PFSK-1 (cell line): ENCODE data around the gene PPP2R5C.

ENCODE experiments used
- FOXP2 ChIP-seq: optimal IDR thresholded peaks from 2 replicates; pipeline ENCODE3; 2011; ENCODE audit warnings: borderline replicate concordance, control low read depth, inconsistent platforms; ENCODE audit not compliant: insufficient read depth; ENCODE audit errors: extremely low read length, extremely low read depth
- POLR2AphosphoS5 ChIP-seq: IDR thresholded peaks from 2 replicates; pipeline ENCODE4 v1.6.1; 2012; ENCODE audit warnings: low read depth, mild to moderate bottlenecking, control low read depth, low read length, moderate library complexity
- SIN3A ChIP-seq: IDR thresholded peaks from 2 replicates; pipeline ENCODE4 v1.6.1; 2012; ENCODE audit warnings: mild to moderate bottlenecking, low read length, moderate library complexity, borderline replicate concordance; ENCODE audit not compliant: insufficient read depth
- TAF1 ChIP-seq: IDR thresholded peaks from 2 replicates; pipeline ENCODE4 v1.6.1; 2012; ENCODE audit warnings: low read length, control low read depth, borderline replicate concordance; ENCODE audit not compliant: insufficient read depth
- TF ChIP-seq, protein P1 (sequence below), 2 experiments: IDR thresholded peaks; 2 replicates each; pipeline versions ENCODE4 v1.6.1 to v1.8.0; 2011 to 2012; ENCODE audit warnings: low read depth in 2 of 2, low read length in 2 of 2, control low read depth in 1 of 2, inconsistent platforms in 1 of 2, mild to moderate bottlenecking in 1 of 2, moderate library complexity in 1 of 2; ENCODE audit not compliant: insufficient read depth in 1 of 2

PPP2R5C gene

DNA sequence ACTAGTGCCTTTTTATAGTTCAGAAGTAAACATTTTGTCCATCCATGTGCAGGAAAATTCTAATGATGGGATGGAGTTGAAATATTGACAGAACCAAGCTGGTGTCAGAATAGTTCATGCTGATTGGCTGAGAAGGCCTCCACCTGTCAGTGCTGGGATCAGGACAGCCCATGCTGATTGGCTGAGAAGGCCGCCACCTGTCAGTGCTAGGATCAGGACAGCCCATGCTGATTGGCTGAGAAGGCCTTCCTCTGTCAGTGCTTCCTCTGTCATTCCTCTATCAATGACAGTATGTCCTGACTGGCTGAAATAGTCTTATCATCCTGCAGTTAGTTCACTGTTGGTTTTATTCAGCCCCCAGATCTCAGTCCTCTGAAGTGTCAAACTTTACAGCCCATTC is 95.7 kb downstream of the PPP2R5C start:
- TF ChIP-seq FOXP2 = no peak
- no peak for TF ChIP-seq TAF1
- TF ChIP-seq, protein P1, sequence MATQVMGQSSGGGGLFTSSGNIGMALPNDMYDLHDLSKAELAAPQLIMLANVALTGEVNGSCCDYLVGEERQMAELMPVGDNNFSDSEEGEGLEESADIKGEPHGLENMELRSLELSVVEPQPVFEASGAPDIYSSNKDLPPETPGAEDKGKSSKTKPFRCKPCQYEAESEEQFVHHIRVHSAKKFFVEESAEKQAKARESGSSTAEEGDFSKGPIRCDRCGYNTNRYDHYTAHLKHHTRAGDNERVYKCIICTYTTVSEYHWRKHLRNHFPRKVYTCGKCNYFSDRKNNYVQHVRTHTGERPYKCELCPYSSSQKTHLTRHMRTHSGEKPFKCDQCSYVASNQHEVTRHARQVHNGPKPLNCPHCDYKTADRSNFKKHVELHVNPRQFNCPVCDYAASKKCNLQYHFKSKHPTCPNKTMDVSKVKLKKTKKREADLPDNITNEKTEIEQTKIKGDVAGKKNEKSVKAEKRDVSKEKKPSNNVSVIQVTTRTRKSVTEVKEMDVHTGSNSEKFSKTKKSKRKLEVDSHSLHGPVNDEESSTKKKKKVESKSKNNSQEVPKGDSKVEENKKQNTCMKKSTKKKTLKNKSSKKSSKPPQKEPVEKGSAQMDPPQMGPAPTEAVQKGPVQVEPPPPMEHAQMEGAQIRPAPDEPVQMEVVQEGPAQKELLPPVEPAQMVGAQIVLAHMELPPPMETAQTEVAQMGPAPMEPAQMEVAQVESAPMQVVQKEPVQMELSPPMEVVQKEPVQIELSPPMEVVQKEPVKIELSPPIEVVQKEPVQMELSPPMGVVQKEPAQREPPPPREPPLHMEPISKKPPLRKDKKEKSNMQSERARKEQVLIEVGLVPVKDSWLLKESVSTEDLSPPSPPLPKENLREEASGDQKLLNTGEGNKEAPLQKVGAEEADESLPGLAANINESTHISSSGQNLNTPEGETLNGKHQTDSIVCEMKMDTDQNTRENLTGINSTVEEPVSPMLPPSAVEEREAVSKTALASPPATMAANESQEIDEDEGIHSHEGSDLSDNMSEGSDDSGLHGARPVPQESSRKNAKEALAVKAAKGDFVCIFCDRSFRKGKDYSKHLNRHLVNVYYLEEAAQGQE (IDR thresholded peaks at IDR 0.05; ENCODE audit: insufficient read depth in 1 of 2, low read depth in 2 of 2, low read length in 2 of 2) = no peak
- TF ChIP-seq POLR2AphosphoS5 = no peak
- TF ChIP-seq SIN3A = no peak

DNA sequence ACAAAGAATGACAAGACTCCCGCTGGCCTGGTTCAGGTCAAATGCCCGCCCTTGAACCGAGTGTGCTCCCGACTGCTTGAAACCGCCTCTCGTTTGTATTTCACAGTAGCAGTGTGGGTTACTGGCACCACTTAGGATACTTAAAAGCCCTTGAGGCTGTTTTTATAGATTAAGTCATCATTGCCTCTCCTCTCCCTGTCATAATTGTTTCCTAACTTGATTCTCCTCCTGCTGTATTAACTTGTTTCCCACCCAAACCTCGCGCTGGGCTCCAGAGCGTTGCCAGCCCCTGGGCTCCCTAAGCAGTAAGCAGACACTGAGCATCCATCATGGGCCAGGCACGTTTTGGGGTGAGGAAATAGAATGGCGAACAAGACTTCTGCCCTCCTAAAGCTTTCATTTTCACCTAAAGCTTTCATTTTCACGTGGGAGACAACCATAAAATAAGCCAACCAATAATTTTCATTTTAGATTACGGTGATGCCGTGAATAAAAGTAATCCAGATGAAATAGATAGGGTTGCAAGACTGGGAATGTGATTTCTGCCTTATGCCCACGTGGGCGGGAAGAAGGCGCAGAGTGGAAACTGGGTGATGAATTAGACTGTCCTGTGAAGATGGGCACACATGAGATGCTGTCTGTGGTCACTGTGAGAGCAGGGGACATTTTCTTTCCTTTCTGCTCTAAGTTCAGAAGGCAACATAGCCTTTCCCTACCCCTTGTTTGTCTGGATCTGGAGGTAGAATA is 97.5 kb downstream of the PPP2R5C start:
- TF ChIP-seq TAF1 (no peak), FOXP2 (no peak), SIN3A (no peak), POLR2AphosphoS5 (no peak)
- TF ChIP-seq, protein P1 (IDR thresholded peaks at IDR 0.05; ENCODE audit: insufficient read depth in 1 of 2, low read depth in 2 of 2, low read length in 2 of 2) = no peak

DNA sequence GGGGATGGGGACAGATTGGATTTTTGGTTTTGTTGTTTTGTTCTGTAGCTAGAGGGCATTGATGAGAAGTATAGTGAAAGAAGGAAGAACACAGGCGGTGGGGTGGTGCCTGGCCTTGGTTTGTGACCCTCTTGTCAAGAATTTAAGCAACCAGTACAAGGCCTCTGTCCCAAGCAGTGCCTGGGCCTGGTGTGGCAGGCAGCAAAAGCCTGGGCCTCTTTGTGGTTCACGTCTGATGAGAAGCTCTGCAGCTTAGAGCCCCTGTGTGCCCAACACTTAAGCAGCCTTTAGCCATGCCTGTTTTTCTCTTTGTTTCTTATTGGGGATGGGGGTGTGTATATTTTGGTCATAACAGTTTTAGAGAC is 98.0 kb downstream of the PPP2R5C start:
- no peak for TF ChIP-seq POLR2AphosphoS5
- no peak for TF ChIP-seq FOXP2
- TF ChIP-seq TAF1 = no peak

DNA sequence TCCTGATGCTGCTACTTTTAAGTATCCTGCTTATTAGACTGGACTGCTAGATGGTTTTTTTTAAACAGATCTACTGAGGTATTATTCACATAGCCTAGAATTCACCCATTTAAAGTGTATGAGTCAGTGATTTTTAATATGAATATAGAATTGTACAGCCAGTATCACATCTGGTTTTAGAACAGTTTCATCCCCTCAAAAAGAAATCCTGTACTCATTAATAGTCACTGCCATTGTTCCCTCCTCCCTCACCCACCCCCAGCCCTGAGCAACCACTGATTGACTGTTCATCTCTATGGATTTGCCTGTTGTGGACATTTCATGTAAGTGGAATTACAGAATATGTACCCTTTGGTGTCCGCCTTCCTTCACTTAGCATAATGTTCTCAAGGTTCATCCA is 98.4 kb downstream of the PPP2R5C start:
- TF ChIP-seq FOXP2 = no peak
- TF ChIP-seq SIN3A = no peak
- TF ChIP-seq POLR2AphosphoS5 = no peak
- TF ChIP-seq, protein P1 (IDR thresholded peaks at IDR 0.05; ENCODE audit: insufficient read depth in 1 of 2, low read depth in 2 of 2, low read length in 2 of 2) = no peak
- no peak for TF ChIP-seq TAF1

DNA sequence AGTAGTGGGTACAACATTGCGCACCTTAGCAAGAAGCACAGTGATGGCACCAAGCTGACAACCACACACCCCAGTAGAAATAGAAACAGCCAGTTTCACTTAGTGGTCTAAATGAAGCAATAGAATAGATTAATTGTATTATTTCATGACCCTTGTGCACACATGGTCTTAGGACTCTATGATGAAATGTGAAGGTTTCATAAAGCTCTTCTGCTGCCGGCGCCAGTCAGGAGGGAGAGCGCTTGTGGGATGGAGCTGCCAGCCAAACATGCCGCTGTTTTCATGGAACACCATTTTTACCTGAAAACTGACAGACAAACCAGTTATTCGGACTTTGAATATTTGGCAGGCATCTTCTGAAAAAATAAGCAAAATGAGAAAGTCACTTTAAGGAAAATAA is 100.0 kb downstream of the PPP2R5C start:
- no peak for TF ChIP-seq TAF1
- no peak for TF ChIP-seq POLR2AphosphoS5
- no peak for TF ChIP-seq SIN3A
- TF ChIP-seq, protein P1 (IDR thresholded peaks at IDR 0.05; ENCODE audit: insufficient read depth in 1 of 2, low read depth in 2 of 2, low read length in 2 of 2) = no peak
- TF ChIP-seq FOXP2 = no peak
